Measurements from ENCODE around the gene PLA2G4E. TPM values are rescaled to one million over a fixed set of nuclear protein-coding genes. Genes with fewer than 3 reads are reported as not detected.

PLA2G4E gene
- total RNA-seq, 1 experiment from 2014 or later = not detected

GRCh38 chr15:42035435-42035761 is 14.6 kb upstream of the PLA2G4E start:
- intact Hi-C loops (cut with micrococcal nuclease; ENCODE audit: unreplicated experiment) = no loop called here
- BruUV-seq (replicated peaks) = no TSS peak
- Histone ChIP-seq H3K36me3 (ENCODE audit: insufficient read depth, low read length, poor library complexity, severe bottlenecking) (no peaks in the 10 kb centered on the region), H3K27ac (ENCODE audit: low read depth, low read length, poor library complexity, severe bottlenecking) (peak overlapping the region; percentile 61), H3K4me1 (ENCODE audit: insufficient read depth, low read length, poor library complexity, severe bottlenecking) (peaks cover 14% of the 10 kb centered on the region), H3K27me3 (replicated peaks; ENCODE audit: insufficient read depth, low read depth, low read length, poor library complexity) (no peaks in the 10 kb centered on the region), H3K4me3 (ENCODE audit: low read depth, low read length, poor library complexity, severe bottlenecking) (no peak overlapping the region), H3K9me3 (ENCODE audit: low read depth, low read length, poor library complexity, severe bottlenecking) (no peaks in the 10 kb centered on the region)
- peak; percentile 72 for DNase-seq (ENCODE audit: low spot score)
- POLR2A ChIA-PET (ENCODE audit: low non-redundant PET) = no interaction called here
- CTCF ChIA-PET = no interaction called here
- TF ChIP-seq EZH2 (IDR thresholded peaks at IDR 0.05; ENCODE audit: borderline replicate concordance, low read depth, low read length, poor library complexity, severe bottlenecking) = no peak
- TF ChIP-seq CTCF (conservative IDR thresholded peaks at IDR 0.05; ENCODE audit: low read depth, low read length) = no peak

- no peak overlapping the region for H3K4me3 ChIP-seq (ENCODE audit: low read depth, low read length, poor library complexity, severe bottlenecking)
- no peaks in the 10 kb centered on the region for H3K27me3 ChIP-seq (replicated peaks; ENCODE audit: insufficient read depth, low read depth, low read length, poor library complexity)
- ChIA-PET POLR2A (ENCODE audit: low non-redundant PET) (no interaction called here), CTCF (no interaction called here)
- intact Hi-C loops (cut with micrococcal nuclease; ENCODE audit: unreplicated experiment) = no loop called here
- BruUV-seq (replicated peaks) = no TSS peak
- no peak for TF ChIP-seq CTCF (conservative IDR thresholded peaks at IDR 0.05; ENCODE audit: low read depth, low read length)
- TF ChIP-seq EZH2 (IDR thresholded peaks at IDR 0.05; ENCODE audit: borderline replicate concordance, low read depth, low read length, poor library complexity, severe bottlenecking) = no peak
- H3K4me1 ChIP-seq (ENCODE audit: insufficient read depth, low read length, poor library complexity, severe bottlenecking) = peaks cover 14% of the 10 kb centered on the region
- no peaks in the 10 kb centered on the region for H3K9me3 ChIP-seq (ENCODE audit: low read depth, low read length, poor library complexity, severe bottlenecking)
- DNase-seq (ENCODE audit: low spot score) = no peak
- peak overlapping the region; percentile 61 for H3K27ac ChIP-seq (ENCODE audit: low read depth, low read length, poor library complexity, severe bottlenecking)
- H3K36me3 ChIP-seq (ENCODE audit: insufficient read depth, low read length, poor library complexity, severe bottlenecking) = no peaks in the 10 kb centered on the region
Measured at GRCh38 chr15:42034628-42035434, 14.0 kb upstream of the PLA2G4E start.

GRCh38 chr15:42033214-42033873 is 12.5 kb upstream of the PLA2G4E start:
- intact Hi-C loops (cut with micrococcal nuclease; ENCODE audit: unreplicated experiment) = no loop called here
- no peak for TF ChIP-seq CTCF (conservative IDR thresholded peaks at IDR 0.05; ENCODE audit: low read depth, low read length)
- no peak for TF ChIP-seq EZH2 (IDR thresholded peaks at IDR 0.05; ENCODE audit: borderline replicate concordance, low read depth, low read length, poor library complexity, severe bottlenecking)
- Histone ChIP-seq H3K27me3 (replicated peaks; ENCODE audit: insufficient read depth, low read depth, low read length, poor library complexity) (no peaks in the 10 kb centered on the region), H3K27ac (ENCODE audit: low read depth, low read length, poor library complexity, severe bottlenecking) (no peak overlapping the region), H3K4me1 (ENCODE audit: insufficient read depth, low read length, poor library complexity, severe bottlenecking) (peaks cover 14% of the 10 kb centered on the region), H3K4me3 (ENCODE audit: low read depth, low read length, poor library complexity, severe bottlenecking) (no peak overlapping the region), H3K9me3 (ENCODE audit: low read depth, low read length, poor library complexity, severe bottlenecking) (no peaks in the 10 kb centered on the region), H3K36me3 (ENCODE audit: insufficient read depth, low read length, poor library complexity, severe bottlenecking) (no peaks in the 10 kb centered on the region)
- no TSS peak for BruUV-seq (replicated peaks)
- CTCF ChIA-PET = no interaction called here
- DNase-seq (ENCODE audit: low spot score) = no peak
- POLR2A ChIA-PET (ENCODE audit: low non-redundant PET) = no interaction called here
